Pancreas (tissue), 10 donors: Measurements from ENCODE around the gene ACKR1. TPM values are rescaled to one million over a fixed set of nuclear protein-coding genes. Genes with fewer than 3 reads are reported as not detected.

Source experiments
- ATAC-seq, 4 donors: fragments of 200-7000 bp; cut with Tn5 transposase; one replicate each; pipeline versions ENCODE4 v1.8.0 to v1.9.1; 2020; ENCODE audit warnings: mild to moderate bottlenecking in 4 of 4, moderate library complexity in 4 of 4
- DNase-seq, 6 donors: peaks; one replicate each; pipeline ENCODE4 v3.0.0-alpha.2; 2020
- FAIRE-seq: peaks from 2 replicates; lab custom pipeline; 2012; peaks lifted over from hg19 to GRCh38; lab: Jason Lieb, UNC
- H3K27ac ChIP-seq, 4 donors: fragments of 200-600 bp; sonication (generic); 1 replicate in 3 of 4; 2 replicates in 1 of 4; pipeline versions ENCODE4 v1.5.0 to v1.8.0; 2020
- H3K27me3 ChIP-seq, 4 donors: fragments of 200-600 bp; one replicate each; pipeline ENCODE4 v1.8.0; 2021
- H3K36me3 ChIP-seq, 3 donors: fragments of 200-600 bp; sonication (generic) in 1 of 3; one replicate each; pipeline versions ENCODE4 v1.5.0 to v1.8.0; 2020 to 2021
- H3K4me1 ChIP-seq, 3 donors: fragments of 200-600 bp; one replicate each; pipeline ENCODE4 v1.8.0; 2021
- H3K4me3 ChIP-seq, 4 donors: fragments of 200-600 bp; sonication (generic) in 2 of 4; one replicate each; pipeline versions ENCODE4 v1.5.0 to v1.8.0; 2020 to 2021
- H3K9me3 ChIP-seq, 4 donors: fragments of 200-600 bp; one replicate each; pipeline ENCODE4 v1.8.0; 2021
- WGBS, 2 donors: extraction: QIAGEN DNeasy Blood & Tissue Kit; methylation state at CpG; one replicate each; pipeline ENCODE4 v1.1.7; 2013; 5-methylcytosine and 5-hydroxymethylcytosine counted together
- intact Hi-C, 3 donors: fragments of 100-400 bp; cut with DNase I; formaldehyde crosslinking; loops; one replicate each; pipeline versions ENCODE4 v1.11.1 to v1.14.2; 2022
- polyA plus RNA-seq, 2 donors: library from polyadenylated mRNA; stranded (reverse); fragments of 200-250 nt; gene quantifications; one replicate each; pipeline ENCODE4 v1.2.3, GENCODE V29; 2013
- total RNA-seq, 6 donors: library from RNA; stranded (reverse); fragmentation: NEBNext Ultra II Directional in 4 of 6; extraction: Animal tissue kit (Norgen Biotek cat#: 25700) in 4 of 6; gene quantifications; one replicate each; pipeline versions ENCODE4 v1.2.1 to v1.2.4, GENCODE V29; 2021 to 2023
- TF ChIP-seq, protein P1 (sequence below), 4 donors: fragments of 200-600 bp; sonication (generic) in 3 of 4; IDR thresholded peaks; one replicate each; pipeline versions ENCODE4 v1.5.0 to v1.8.0; 2021; ENCODE audit warnings: antibody characterized with exemption in 4 of 4
- donor health status: healthy with polysubstance abuse.
- donor health status: DM: no; HTN: no; CAD: no; lungs with moderate emphysema.
- donor health status: DM: no; HTN: no; CAD: no.
- donor health status: control.
- donor health status: control.
- donor health status: Bipolar disorder and iron deficiency.
- donor health status: DM: yes; HTN: yes; CAD: no.
- donor health status: DM: no; HTN: no; CAD: no.
- donor health status: DM: no; HTN: no; CAD: no.
- donor health status: DM: yes; HTN: yes; CAD: no.

ACKR1 gene
- total and polyA plus RNA-seq, 8 donors, result 4.1 to 27.0 (median 10.8) TPM

DNA sequence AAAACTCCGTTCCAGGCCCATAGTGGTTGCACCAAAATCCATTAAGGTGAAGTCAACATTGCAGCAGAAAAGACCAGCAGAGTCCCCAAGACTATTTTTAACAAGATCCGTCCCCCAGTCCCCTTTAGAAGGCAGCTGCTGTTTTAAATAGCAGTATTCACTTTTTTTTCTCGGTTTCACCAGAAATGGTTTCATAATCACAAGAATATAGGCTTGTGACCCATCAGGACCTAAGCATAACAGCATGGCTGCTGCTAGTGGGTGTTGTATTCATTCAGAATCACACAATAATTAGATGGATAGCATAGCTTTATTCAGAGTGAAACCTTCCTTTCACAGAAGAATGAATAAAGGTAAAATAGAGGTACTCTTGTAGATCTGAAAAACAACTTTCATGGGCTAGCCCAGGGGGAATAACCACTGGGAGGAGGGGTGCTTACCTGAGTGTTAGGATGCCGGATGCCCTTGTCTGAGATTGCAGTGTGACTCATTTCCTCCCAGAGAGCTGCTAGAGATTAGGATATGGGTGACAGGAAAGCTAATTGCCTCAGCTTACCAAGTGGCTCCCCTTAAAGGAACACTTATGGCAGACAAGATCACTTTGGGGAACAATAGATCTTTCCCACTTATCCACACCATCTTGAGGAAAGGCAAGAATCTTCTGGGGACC lies 35.0 kb downstream of the ACKR1 start:
- no peaks in the 10 kb centered on the region for H3K9me3 ChIP-seq
- H3K4me1 ChIP-seq, result no peaks in the 10 kb centered on the region
- no peak for FAIRE-seq
- TF ChIP-seq, protein P1, sequence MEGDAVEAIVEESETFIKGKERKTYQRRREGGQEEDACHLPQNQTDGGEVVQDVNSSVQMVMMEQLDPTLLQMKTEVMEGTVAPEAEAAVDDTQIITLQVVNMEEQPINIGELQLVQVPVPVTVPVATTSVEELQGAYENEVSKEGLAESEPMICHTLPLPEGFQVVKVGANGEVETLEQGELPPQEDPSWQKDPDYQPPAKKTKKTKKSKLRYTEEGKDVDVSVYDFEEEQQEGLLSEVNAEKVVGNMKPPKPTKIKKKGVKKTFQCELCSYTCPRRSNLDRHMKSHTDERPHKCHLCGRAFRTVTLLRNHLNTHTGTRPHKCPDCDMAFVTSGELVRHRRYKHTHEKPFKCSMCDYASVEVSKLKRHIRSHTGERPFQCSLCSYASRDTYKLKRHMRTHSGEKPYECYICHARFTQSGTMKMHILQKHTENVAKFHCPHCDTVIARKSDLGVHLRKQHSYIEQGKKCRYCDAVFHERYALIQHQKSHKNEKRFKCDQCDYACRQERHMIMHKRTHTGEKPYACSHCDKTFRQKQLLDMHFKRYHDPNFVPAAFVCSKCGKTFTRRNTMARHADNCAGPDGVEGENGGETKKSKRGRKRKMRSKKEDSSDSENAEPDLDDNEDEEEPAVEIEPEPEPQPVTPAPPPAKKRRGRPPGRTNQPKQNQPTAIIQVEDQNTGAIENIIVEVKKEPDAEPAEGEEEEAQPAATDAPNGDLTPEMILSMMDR (IDR thresholded peaks at IDR 0.05), result no peak
- H3K27ac ChIP-seq, result no peak overlapping the region
- intact Hi-C loops, result no loop called here
- no peak for DNase-seq
- ATAC-seq, result no peak
- H3K36me3 ChIP-seq, result no peaks in the 10 kb centered on the region
- no peak overlapping the region for H3K4me3 ChIP-seq
- WGBS, 2 donors, result 36 to 41% methylated on average over 4 of the region's 4 CpGs
- H3K27me3 ChIP-seq, result no peaks in the 10 kb centered on the region

DNA sequence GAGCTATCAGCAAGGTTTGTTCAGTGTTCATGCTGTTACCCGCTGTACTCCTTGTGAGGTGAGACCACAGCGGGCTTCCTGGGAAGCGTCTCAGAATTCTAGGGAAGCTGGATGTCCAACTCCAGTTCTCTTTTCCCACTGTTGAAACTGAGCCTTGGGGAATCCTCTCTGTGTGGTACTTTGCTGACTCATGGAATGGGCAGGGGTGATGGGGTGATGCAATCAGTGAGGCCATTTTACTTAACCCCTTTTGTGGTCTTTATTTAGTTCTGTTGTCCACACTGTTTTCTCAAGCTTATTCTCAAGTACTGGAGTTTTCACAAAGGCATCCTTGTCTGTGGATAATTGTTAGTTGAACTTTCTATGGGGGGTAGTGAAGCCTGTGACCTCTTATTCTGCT lies 42.6 kb downstream of the ACKR1 start:
- DNase-seq, result no peak
- no peak for ATAC-seq
- FAIRE-seq, result no peak

DNA sequence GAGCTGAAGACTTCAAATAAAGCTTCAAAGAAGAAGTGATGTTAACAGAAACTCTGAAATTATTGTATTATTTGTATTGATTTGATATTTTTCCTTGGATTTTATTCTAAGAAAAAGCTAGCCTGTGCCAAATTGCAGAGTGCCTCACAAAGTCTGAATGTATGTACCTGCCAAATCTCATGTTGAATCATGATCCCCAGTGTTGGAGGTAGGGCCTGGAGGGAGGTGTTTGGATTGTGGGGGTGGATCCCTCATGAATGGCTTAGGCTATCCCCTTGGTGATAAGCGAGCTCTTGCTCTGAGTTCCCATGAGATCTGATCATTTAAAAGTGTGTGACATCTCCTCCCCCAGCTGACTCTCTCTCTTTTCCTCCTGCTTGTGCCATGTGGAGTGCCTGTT lies 43.6 kb downstream of the ACKR1 start:
- no peak for ATAC-seq
- TF ChIP-seq, protein P1 (IDR thresholded peaks at IDR 0.05), result no peak

More for the DNA sequence above, 42.6 kb downstream of the ACKR1 start:
- Histone ChIP-seq H3K36me3 (no peaks in the 10 kb centered on the region), H3K27me3 (no peaks in the 10 kb centered on the region), H3K9me3 (no peaks in the 10 kb centered on the region), H3K4me3 (no peak overlapping the region), H3K27ac (no peak overlapping the region), H3K4me1 (no peaks in the 10 kb centered on the region)
- intact Hi-C loops, result no loop called here
- TF ChIP-seq, protein P1 (IDR thresholded peaks at IDR 0.05), result no peak
- WGBS, 2 donors, result 85 to 88% methylated on average over 3 of the region's 3 CpGs

DNA sequence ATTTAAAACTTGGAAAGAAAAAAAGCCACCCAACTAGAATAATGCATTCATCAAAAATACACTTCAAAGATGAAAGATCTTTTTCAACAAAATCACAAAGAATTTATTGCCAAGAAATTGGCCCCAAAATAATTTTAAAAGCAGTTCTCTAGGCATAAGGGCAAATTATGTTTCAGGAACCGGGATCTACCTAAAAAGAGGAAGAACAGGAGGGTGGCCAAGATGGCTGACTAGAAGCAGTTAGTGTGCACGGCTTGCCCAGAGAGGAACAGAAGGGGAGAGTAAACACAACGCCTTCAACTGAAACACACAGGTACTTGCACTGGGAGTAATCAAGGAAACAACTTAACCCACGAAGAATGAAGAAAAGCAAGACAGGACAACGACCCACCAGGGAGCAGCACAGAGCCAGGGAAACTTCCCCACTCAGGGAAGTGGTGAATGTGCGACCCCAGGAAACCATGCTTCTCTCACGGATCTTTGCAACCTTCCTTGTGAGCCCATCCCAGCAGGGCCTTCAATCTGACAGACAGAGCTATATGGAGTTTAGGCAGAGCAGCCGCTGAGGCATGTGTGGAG lies 46.1 kb downstream of the ACKR1 start:
- intact Hi-C loops, result no loop called here
- no peaks in the 10 kb centered on the region for H3K4me1 ChIP-seq
- no peaks in the 10 kb centered on the region for H3K36me3 ChIP-seq
- no peaks in the 10 kb centered on the region for H3K27me3 ChIP-seq
- H3K9me3 ChIP-seq, result no peaks in the 10 kb centered on the region
- TF ChIP-seq, protein P1 (IDR thresholded peaks at IDR 0.05), result no peak
- ATAC-seq, result no peak
- no peak overlapping the region for H3K4me3 ChIP-seq
- no peak for DNase-seq
- WGBS, 2 donors, result 42 to 48% methylated on average over 8 of the region's 8 CpGs
- H3K27ac ChIP-seq, result no peak overlapping the region
- FAIRE-seq, result no peak

More for the DNA sequence above, 43.6 kb downstream of the ACKR1 start:
- intact Hi-C loops, result no loop called here
- no peak for DNase-seq
- no peak for FAIRE-seq
- 4 to 23% methylated on average over 1 of the region's 1 CpG for WGBS, 2 donors
- Histone ChIP-seq H3K4me3 (no peak overlapping the region), H3K27me3 (no peaks in the 10 kb centered on the region), H3K36me3 (no peaks in the 10 kb centered on the region), H3K9me3 (no peaks in the 10 kb centered on the region), H3K27ac (no peak overlapping the region), H3K4me1 (no peaks in the 10 kb centered on the region)

Other genes with a start within 250 kb of the ACKR1 start
- gene IFI16, start 195.0 kb upstream of the ACKR1 start, total RNA-seq, result 10 to 100 TPM in 3 of 6 donors, 1 to 10 TPM in 3; 3.1 to 29.0 (median 8.3) TPM
- gene IFI16, start 195.0 kb upstream of the ACKR1 start, polyA plus RNA-seq, result 10 to 100 TPM; 13.8 to 17.4 TPM
- under 1 TPM in 3 of 6 donors, not detected in 3; 0.29 to 0.47 (median 0.37) TPM for gene AIM2, start 128.1 kb upstream of the ACKR1 start, total RNA-seq
- gene AIM2, start 128.1 kb upstream of the ACKR1 start, polyA plus RNA-seq, result under 1 TPM; 0.07 to 0.11 TPM
- gene CADM3, start 33.3 kb upstream of the ACKR1 start, total RNA-seq, result 1 to 10 TPM in 1 of 6 donors, under 1 TPM in 5; 0.25 to 1.4 (median 0.65) TPM
- gene CADM3, start 33.3 kb upstream of the ACKR1 start, polyA plus RNA-seq, result 1 to 10 TPM; 1.0 to 1.4 TPM
- 1 to 10 TPM in 3 of 6 donors, not detected in 3; 1.0 to 2.1 (median 1.2) TPM for gene FCER1A, start 97.5 kb downstream of the ACKR1 start, total RNA-seq
- under 1 TPM in 1 of 2 donors, not detected in 1; 0.66 TPM for gene FCER1A, start 97.5 kb downstream of the ACKR1 start, polyA plus RNA-seq
- gene OR10J4, start 227.3 kb downstream of the ACKR1 start, total RNA-seq, result not detected
- gene OR10J4, start 227.3 kb downstream of the ACKR1 start, polyA plus RNA-seq, result not detected
- gene OR10J1, start 234.8 kb downstream of the ACKR1 start, total RNA-seq, result not detected
- gene OR10J1, start 234.8 kb downstream of the ACKR1 start, polyA plus RNA-seq, result not detected